ENCODE data around the gene DEPP1. TPM values are rescaled to one million over a fixed set of nuclear protein-coding genes. Genes with fewer than 3 reads are reported as not detected.

Gene DEPP1
- total RNA-seq, 6 experiments from 2014 or later, result 0.43 to 0.78 (median 0.52) TPM

DNA sequence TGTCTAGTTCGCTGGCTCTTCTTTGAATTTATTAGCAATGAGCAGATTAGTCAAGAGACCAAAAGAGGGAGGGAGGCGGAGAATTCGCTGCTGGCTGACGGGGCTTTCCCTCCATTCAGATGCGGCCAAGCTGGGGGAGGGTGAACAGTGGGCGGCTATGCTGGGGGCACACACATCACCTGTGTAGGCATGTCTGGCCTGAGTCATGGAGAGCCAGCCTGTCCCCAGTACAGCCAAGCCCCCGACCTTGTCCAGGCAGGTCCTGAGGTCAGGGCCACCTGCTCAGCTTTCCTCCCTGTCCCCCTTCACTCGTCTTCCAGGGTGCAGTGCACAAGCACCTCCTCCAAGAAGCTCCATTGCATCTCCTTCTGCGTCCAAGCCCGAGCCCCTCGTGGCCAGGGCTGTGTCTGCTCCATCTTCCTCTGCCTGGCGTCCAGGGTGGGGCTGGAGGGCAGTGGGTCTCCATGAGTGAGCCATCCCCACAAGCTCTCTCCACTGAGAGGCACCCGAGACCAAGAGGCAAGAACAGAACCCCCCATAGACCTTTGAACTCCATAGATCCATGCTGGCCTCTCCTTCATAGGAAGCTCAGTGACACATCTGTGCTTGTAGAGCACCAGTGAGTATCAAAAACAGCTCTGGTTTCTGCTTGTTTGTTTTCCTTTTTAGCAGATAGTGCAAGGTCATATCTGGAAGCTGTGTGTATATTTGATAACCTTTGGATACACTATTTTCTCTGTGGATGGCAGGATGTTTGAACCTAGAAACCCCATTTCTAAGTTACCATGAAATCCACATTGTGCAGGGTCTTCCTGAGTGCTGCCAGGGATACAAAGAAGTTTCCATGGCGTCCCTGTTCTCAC lies 1.9 kb upstream of the DEPP1 start:
- Mint-ChIP-seq H3K9me3 (no peaks in the 10 kb centered on the region), H3K4me1 (ENCODE audit: low read depth) (peaks cover 55% of the 10 kb centered on the region), H3K27ac (peak overlapping the region; percentile 100)

DNA sequence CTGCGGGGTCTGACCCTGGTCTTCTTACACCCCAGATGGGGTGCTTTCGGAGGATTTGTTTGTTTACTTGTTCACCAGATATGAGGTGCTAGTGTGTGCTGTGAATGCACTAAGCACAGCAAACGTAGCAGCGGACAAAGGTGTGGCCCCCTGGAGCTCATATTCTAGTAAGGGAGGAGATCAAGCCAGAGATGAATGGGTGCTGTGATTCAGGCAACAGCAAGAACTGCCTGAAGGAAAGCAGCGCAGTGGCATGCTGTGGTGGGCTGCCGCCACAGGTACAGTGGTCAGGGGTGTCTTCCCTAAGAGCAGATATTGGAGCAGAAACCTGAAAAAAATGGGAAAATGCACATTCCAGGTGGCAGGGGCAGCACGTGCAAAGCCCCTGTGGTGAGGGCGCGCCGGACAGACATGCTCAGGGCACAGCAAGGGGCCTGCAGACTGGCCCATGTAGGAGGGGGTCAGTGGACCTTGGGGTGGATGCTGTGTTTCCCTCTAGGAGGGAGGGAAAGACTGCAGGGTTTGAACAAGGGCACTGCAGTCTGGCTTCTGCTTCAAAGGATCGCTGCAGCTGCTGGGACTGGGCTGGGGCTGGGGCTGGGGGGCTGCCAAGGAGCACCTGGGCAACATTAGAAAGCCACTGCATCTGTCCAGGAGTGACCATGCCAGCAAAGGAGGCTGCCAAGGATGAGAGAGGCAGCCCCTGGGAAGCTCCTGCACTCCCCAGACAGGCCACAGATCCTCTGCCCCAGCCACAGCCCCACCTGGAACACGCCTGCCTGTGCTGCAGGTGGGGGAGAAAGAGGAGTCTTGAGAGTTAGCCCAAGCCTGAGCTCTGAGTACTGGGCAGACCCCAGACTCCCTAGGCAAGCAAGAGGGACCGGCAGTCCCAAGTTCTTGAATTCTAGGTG lies 927 bp upstream of the DEPP1 start:
- H3K27me3 Mint-ChIP-seq (ENCODE audit: insufficient read depth), result no peaks in the 10 kb centered on the region

More for the DNA sequence above, 1.9 kb upstream of the DEPP1 start:
- no peak for DNase-seq
- Mint-ChIP-seq H3K36me3 (ENCODE audit: low read depth) (no peaks in the 10 kb centered on the region), H3K4me3 (peak overlapping the region; percentile 81), H3K27me3 (ENCODE audit: insufficient read depth) (no peaks in the 10 kb centered on the region)
- TF ChIP-seq, protein P1, sequence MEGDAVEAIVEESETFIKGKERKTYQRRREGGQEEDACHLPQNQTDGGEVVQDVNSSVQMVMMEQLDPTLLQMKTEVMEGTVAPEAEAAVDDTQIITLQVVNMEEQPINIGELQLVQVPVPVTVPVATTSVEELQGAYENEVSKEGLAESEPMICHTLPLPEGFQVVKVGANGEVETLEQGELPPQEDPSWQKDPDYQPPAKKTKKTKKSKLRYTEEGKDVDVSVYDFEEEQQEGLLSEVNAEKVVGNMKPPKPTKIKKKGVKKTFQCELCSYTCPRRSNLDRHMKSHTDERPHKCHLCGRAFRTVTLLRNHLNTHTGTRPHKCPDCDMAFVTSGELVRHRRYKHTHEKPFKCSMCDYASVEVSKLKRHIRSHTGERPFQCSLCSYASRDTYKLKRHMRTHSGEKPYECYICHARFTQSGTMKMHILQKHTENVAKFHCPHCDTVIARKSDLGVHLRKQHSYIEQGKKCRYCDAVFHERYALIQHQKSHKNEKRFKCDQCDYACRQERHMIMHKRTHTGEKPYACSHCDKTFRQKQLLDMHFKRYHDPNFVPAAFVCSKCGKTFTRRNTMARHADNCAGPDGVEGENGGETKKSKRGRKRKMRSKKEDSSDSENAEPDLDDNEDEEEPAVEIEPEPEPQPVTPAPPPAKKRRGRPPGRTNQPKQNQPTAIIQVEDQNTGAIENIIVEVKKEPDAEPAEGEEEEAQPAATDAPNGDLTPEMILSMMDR (IDR thresholded peaks at IDR 0.05), result no peak

DNA sequence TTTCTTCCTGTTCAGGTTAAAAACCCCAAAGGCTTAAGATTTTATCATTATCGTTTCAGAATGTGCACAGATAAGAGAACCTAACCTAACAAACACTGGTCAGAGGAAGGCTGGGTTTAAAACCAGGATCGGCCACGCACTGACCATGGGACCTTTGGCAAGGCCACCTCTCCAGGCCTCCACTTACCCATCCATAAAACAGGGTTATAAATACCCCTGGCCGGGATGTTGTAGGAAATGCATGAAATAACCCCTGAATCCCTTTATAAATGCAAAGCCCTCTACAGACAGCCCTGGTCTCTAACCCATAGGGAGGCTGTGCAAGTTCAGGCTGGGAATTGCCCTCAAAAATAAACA lies 418 bp downstream of the DEPP1 start:
- TF ChIP-seq, protein P1 (IDR thresholded peaks at IDR 0.05), result no peak
- no peaks in the 10 kb centered on the region for H3K9me3 Mint-ChIP-seq
- H3K27me3 Mint-ChIP-seq (ENCODE audit: insufficient read depth), result no peaks in the 10 kb centered on the region
- 0 out of 2 replicates have a peak overlapping the region, but pooled peaks have one; percentile 65 for H3K27ac Mint-ChIP-seq
- peaks cover 53% of the 10 kb centered on the region for H3K4me1 Mint-ChIP-seq (ENCODE audit: low read depth)
- DNase-seq, result no peak
- H3K36me3 Mint-ChIP-seq (ENCODE audit: low read depth), result no peaks in the 10 kb centered on the region
- H3K4me3 Mint-ChIP-seq, result peak overlapping the region; percentile 32; the same call in 1 of the 2 replicates

More for the DNA sequence above, 927 bp upstream of the DEPP1 start:
- Mint-ChIP-seq H3K36me3 (ENCODE audit: low read depth) (no peaks in the 10 kb centered on the region), H3K4me1 (ENCODE audit: low read depth) (peaks cover 53% of the 10 kb centered on the region), H3K4me3 (no peak overlapping the region), H3K27ac (peak overlapping the region; percentile 100), H3K9me3 (no peaks in the 10 kb centered on the region)
- TF ChIP-seq, protein P1 (IDR thresholded peaks at IDR 0.05), result no peak
- DNase-seq, result no peak

DNA sequence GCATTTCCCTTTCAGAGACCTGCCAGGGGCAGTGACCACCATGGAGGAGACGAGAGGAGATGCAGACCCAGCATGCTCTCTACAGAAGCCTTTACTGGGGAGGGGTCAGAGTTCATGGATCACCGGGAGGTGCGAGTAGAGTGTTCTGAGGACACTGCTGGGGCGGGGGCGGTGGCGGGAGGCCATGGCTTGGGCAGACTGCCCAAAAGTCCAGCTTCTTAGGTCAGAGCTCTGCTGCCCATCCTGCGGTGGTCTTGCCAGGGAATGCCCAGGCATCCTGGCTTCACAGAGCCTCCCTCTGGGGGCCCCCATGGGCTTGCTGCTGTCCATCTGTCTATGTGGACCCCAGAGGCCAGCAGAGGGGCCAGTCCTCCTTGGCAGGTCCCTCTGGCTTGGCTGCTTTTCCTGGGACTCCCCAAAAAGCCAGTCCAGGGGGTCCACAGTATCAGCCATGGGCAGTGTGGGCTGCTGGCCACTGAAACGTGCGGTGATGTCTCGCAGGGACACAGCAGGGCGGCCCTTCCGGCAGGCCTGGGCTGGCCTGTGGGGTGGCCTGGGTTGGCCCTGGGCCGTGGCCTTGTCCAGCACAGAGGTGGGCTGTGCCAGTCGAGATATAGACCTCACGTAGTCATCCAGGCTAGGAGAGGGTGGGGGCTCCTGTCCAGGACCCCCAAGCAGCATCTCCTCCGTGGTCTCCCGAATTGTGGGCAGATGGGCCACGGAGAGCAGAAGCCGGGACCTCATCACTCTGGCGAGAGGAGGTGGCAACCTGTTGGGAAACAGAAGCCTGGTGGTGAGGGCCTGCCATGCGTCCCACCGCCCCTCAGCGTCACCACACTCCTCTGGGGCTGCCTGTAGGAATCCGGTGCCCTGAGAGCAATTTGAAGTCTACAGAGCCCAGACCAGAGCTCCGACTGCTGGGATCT lies 1.1 kb downstream of the DEPP1 start:
- Mint-ChIP-seq H3K27me3 (ENCODE audit: insufficient read depth) (no peaks in the 10 kb centered on the region), H3K4me1 (ENCODE audit: low read depth) (peaks cover 48% of the 10 kb centered on the region), H3K36me3 (ENCODE audit: low read depth) (no peaks in the 10 kb centered on the region), H3K9me3 (no peaks in the 10 kb centered on the region), H3K4me3 (no peak overlapping the region), H3K27ac (no peak overlapping the region)
- TF ChIP-seq, protein P1 (IDR thresholded peaks at IDR 0.05), result no peak
- DNase-seq, result no peak

All from HFFc6 (cell line).